ENCODE results near the gene ODAD2.

The ODAD2 gene, protein sequence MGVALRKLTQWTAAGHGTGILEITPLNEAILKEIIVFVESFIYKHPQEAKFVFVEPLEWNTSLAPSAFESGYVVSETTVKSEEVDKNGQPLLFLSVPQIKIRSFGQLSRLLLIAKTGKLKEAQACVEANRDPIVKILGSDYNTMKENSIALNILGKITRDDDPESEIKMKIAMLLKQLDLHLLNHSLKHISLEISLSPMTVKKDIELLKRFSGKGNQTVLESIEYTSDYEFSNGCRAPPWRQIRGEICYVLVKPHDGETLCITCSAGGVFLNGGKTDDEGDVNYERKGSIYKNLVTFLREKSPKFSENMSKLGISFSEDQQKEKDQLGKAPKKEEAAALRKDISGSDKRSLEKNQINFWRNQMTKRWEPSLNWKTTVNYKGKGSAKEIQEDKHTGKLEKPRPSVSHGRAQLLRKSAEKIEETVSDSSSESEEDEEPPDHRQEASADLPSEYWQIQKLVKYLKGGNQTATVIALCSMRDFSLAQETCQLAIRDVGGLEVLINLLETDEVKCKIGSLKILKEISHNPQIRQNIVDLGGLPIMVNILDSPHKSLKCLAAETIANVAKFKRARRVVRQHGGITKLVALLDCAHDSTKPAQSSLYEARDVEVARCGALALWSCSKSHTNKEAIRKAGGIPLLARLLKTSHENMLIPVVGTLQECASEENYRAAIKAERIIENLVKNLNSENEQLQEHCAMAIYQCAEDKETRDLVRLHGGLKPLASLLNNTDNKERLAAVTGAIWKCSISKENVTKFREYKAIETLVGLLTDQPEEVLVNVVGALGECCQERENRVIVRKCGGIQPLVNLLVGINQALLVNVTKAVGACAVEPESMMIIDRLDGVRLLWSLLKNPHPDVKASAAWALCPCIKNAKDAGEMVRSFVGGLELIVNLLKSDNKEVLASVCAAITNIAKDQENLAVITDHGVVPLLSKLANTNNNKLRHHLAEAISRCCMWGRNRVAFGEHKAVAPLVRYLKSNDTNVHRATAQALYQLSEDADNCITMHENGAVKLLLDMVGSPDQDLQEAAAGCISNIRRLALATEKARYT

DNA sequence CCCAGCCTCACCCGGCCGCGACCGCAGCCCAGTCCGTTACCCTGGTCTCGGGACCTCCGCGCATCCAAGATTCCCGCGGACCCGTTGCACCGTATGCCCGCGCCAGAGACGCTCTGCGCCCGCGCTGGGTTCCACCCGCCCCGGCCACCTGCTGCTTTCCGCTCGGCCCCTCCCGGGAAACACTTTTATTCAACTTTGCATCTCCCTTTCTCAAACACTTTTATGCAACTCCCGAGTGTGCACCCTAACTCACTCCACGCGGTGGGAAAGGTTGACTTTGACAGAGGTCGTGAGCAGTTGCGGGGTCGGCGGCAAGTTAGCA, at the start of gene ODAD2:
TSS of gene ODAD2 (minus strand) at position 126 of the 322 bp plus-strand sequence. CDS start 3,937 bp downstream, outside the sequence.
- Histone ChIP-seq H3K9me3 (ENCODE audit: control insufficient read depth in 1 of 2, low read length in 2 of 2) (no peaks in the 10 kb centered on the region), H3K4me1 (ENCODE audit: control insufficient read depth in 1 of 2, insufficient read depth in 2 of 2, low read length in 2 of 2) (no peaks in the 10 kb centered on the region), H3K4me3 (ENCODE audit: low read depth in 1 of 2, low read length in 2 of 2) (peak within 1 kb of the TSS; percentile 64 to 72), H3K27ac (ENCODE audit: low read length) (peak within 1 kb of the TSS; percentile 46), H3K27me3 (ENCODE audit: low read depth, low read length) (no peaks in the 10 kb centered on the region), H3K36me3 (ENCODE audit: control insufficient read depth in 1 of 2, insufficient read depth in 2 of 2, low read length in 2 of 2) (no peaks in the 10 kb centered on the region)

DNA sequence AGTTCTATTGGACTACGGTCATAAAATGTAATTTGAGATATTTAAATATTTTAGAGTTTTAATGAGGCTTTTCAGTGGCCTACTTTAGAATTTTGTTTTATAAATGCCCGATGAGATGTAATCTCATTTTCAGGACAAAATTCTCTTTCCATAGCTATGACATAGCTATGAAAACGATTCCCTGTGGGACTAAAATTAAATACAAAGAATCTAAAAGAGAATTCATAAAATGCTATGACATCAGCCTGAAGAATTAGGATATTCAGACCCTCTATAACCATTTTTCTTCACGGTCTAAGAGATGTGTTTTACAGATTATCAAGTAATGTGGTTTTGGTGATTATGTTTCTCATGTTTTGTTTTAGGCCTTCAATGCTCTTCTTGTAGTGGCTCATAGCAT, 48.2 kb upstream of the ODAD2 start:
- Histone ChIP-seq H3K4me1 (ENCODE audit: control insufficient read depth in 1 of 2, insufficient read depth in 2 of 2, low read length in 2 of 2) (no peaks in the 10 kb centered on the region), H3K4me3 (ENCODE audit: low read depth in 1 of 2, low read length in 2 of 2) (no peak overlapping the region), H3K9me3 (ENCODE audit: control insufficient read depth in 1 of 2, low read length in 2 of 2) (no peaks in the 10 kb centered on the region), H3K36me3 (ENCODE audit: control insufficient read depth in 1 of 2, insufficient read depth in 2 of 2, low read length in 2 of 2) (no peaks in the 10 kb centered on the region), H3K27ac (ENCODE audit: low read length) (no peak overlapping the region), H3K27me3 (ENCODE audit: low read depth, low read length) (no peaks in the 10 kb centered on the region)

DNA sequence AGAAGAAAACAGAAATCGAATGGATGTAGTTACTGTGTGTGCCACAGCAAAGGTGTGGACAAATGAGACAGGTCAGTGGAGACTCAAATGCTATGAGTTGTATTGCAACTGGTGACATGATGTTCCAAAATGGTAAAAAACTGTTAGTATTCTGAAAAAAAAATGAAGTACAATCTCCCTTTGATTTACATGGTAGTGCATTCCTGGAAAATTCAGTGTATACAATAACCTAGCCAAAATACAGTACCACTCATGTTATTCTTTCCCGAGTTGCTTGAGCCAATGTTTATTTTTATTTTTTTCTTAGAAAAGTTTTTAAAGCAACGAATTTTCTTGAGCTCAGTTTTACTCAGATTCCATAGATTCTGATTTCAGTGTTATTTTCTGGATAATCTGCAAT, 47.7 kb upstream of the ODAD2 start:
- Histone ChIP-seq H3K9me3 (ENCODE audit: control insufficient read depth in 1 of 2, low read length in 2 of 2) (no peaks in the 10 kb centered on the region), H3K27me3 (ENCODE audit: low read depth, low read length) (no peaks in the 10 kb centered on the region), H3K27ac (ENCODE audit: low read length) (no peak overlapping the region), H3K36me3 (ENCODE audit: control insufficient read depth in 1 of 2, insufficient read depth in 2 of 2, low read length in 2 of 2) (no peaks in the 10 kb centered on the region), H3K4me3 (ENCODE audit: low read depth in 1 of 2, low read length in 2 of 2) (no peak overlapping the region), H3K4me1 (ENCODE audit: control insufficient read depth in 1 of 2, insufficient read depth in 2 of 2, low read length in 2 of 2) (no peaks in the 10 kb centered on the region)

DNA sequence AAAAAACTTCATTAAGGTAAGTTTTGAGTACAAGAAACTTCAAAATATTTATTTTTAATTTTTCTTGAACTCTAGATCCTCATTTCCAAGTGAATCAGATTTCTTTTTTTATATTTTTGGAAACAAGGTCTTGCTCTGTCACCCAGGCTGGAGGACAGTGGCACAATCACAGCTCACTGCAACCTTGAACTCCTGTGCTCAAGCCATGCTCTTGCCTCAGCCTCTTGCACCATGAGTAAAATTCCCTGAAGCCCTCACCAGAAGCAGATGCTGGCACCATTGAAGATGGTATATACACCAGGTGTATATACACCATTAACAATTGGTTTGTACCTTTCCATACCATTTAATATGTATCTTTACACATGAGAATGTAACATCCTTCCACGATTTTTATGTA, 45.1 kb upstream of the ODAD2 start:
- Histone ChIP-seq H3K36me3 (ENCODE audit: control insufficient read depth in 1 of 2, insufficient read depth in 2 of 2, low read length in 2 of 2) (no peaks in the 10 kb centered on the region), H3K9me3 (ENCODE audit: control insufficient read depth in 1 of 2, low read length in 2 of 2) (no peaks in the 10 kb centered on the region), H3K27ac (ENCODE audit: low read length) (no peak overlapping the region), H3K27me3 (ENCODE audit: low read depth, low read length) (no peaks in the 10 kb centered on the region), H3K4me3 (ENCODE audit: low read depth in 1 of 2, low read length in 2 of 2) (no peak overlapping the region), H3K4me1 (ENCODE audit: control insufficient read depth in 1 of 2, insufficient read depth in 2 of 2, low read length in 2 of 2) (no peaks in the 10 kb centered on the region)

DNA sequence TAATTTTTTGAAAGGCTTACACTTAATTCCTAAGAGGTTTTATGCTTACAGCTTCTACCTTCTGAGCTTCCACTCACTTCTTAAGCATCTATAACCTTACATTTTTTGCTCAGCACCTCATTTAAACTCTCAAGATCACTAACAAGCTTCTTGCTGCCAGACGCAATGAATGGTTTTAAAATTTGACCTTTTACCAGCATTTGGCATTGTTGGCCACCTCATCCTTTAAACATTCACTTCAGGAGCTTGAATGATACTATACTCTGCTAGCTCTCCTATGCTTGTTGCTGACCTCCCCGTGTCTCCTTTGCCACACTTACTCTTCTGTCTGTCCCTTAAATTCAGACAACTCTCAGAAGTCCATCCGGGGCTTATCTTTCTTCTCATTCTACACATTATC, 37.7 kb upstream of the ODAD2 start:
- H3K4me1 ChIP-seq (ENCODE audit: control insufficient read depth in 1 of 2, insufficient read depth in 2 of 2, low read length in 2 of 2): no peaks in the 10 kb centered on the region
- H3K36me3 ChIP-seq (ENCODE audit: control insufficient read depth in 1 of 2, insufficient read depth in 2 of 2, low read length in 2 of 2): no peaks in the 10 kb centered on the region
- H3K27me3 ChIP-seq (ENCODE audit: low read depth, low read length): no peaks in the 10 kb centered on the region
- H3K27ac ChIP-seq (ENCODE audit: low read length): no peak overlapping the region
- H3K9me3 ChIP-seq (ENCODE audit: control insufficient read depth in 1 of 2, low read length in 2 of 2): peaks cover 0 to 2% of the 10 kb centered on the region in 2 donors
- no peak overlapping the region for H3K4me3 ChIP-seq (ENCODE audit: low read depth in 1 of 2, low read length in 2 of 2)

DNA sequence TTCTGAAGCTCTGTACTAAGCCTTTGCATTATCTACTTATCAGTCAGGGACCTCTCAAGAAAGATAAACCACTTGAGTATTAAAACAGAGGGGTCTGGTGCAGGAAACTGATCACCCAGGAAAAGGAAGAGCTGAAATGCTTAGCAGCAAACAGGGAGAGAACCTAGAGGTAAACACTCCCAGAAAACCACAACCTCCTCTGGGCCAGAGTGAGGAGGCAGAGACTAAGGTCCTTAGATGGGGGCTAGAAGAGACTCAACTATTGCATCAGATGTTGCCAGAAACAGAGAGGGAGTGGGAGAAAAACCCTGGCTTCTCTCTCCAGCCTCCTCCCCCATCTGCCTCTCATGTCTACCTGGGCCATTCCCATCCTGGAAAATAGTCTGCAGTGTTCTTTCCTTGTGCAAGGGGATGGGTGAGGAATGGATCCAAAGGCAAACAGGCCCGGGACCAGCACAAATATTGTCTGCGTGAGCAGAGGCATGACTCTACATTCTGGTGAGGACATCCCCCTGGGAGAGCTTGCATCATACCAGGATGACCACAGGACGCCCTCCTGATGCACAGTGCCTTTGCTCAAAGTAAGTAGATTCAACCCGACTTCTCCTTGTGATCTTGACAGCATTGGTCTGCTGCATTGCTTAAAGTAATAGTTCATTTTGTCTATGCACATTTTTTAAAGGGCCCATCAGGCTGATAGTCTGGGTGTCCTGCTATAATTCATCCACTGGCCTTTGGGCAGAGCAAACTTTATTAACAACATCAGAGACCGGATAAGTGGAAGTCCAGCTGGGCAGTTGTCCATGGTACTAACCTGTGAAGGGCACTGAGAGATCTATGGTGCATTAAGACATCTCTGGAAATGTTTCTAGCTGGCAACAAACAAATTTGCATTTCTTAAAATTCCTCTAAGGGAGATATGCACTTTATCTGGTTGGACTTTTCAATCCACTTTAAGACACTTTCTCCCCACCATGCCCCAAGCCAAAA, 22.4 kb upstream of the ODAD2 start:
- Histone ChIP-seq H3K4me1 (ENCODE audit: control insufficient read depth in 1 of 2, insufficient read depth in 2 of 2, low read length in 2 of 2) (no peaks in the 10 kb centered on the region), H3K4me3 (ENCODE audit: low read depth in 1 of 2, low read length in 2 of 2) (no peak overlapping the region), H3K27ac (ENCODE audit: low read length) (no peak overlapping the region), H3K36me3 (ENCODE audit: control insufficient read depth in 1 of 2, insufficient read depth in 2 of 2, low read length in 2 of 2) (no peaks in the 10 kb centered on the region), H3K9me3 (ENCODE audit: control insufficient read depth in 1 of 2, low read length in 2 of 2) (no peaks in the 10 kb centered on the region), H3K27me3 (ENCODE audit: low read depth, low read length) (no peaks in the 10 kb centered on the region)

DNA sequence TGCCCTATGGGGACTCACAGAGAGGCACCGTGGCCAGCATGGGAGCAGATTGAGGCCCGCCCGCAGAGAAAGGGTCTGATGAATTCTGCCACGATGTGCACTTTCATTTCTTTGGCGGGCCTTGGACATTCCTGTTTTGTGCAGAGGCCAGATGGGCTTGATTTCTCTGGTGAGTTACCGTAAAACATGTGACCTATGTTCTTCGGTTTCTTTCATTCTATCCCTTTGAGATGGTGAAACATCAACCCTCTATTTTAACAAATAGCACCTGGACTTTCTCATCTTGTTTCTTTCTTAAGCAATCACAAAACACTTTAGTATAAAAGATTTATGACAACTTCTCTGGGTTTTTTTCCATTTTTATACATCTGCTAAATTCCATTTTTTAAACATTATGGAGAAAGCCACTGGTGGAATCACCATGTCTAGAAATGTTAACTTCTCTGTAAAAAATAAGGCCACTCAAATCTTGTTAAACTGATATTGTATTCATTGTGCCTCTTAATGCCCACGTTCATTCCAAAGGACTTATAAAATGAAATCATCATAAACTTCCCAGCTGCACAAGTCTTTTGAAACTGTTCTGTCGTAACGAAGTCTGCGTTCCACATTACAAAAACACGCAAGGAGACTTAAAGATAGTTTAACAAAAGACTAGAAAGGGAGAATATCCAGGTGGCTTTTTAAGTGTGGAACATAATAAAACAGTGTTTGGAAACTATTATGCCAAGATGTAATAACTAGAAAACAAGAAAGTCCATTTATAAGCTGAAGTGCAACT, 21.4 kb upstream of the ODAD2 start:
- no peaks in the 10 kb centered on the region for H3K9me3 ChIP-seq (ENCODE audit: control insufficient read depth in 1 of 2, low read length in 2 of 2)
- H3K27me3 ChIP-seq (ENCODE audit: low read depth, low read length): no peaks in the 10 kb centered on the region
- no peak overlapping the region for H3K4me3 ChIP-seq (ENCODE audit: low read depth in 1 of 2, low read length in 2 of 2)
- H3K27ac ChIP-seq (ENCODE audit: low read length): no peak overlapping the region
- no peaks in the 10 kb centered on the region for H3K4me1 ChIP-seq (ENCODE audit: control insufficient read depth in 1 of 2, insufficient read depth in 2 of 2, low read length in 2 of 2)
- no peaks in the 10 kb centered on the region for H3K36me3 ChIP-seq (ENCODE audit: control insufficient read depth in 1 of 2, insufficient read depth in 2 of 2, low read length in 2 of 2)

DNA sequence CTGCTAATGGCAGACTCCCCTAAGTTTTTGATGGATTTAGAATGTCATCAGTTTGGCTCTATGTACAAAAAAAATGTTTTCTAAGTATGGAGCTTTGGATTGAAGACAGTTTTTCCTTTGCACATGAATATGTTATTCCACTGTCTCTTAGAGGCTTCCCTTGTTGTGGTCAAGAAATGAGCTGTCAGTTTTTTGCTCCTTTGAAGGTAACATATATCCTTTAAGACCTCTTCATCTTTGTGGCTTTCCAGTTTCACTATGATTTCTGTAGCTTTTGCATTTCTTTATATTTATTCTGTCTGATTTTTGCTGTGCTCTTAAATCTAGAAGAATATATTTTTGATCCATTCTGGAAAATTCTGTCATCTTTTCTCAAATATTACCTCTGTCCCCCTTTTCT, 15.8 kb upstream of the ODAD2 start:
- H3K27me3 ChIP-seq (ENCODE audit: low read depth, low read length): no peaks in the 10 kb centered on the region
- H3K4me1 ChIP-seq (ENCODE audit: control insufficient read depth in 1 of 2, insufficient read depth in 2 of 2, low read length in 2 of 2): no peaks in the 10 kb centered on the region
- no peak overlapping the region for H3K4me3 ChIP-seq (ENCODE audit: low read depth in 1 of 2, low read length in 2 of 2)
- no peaks in the 10 kb centered on the region for H3K36me3 ChIP-seq (ENCODE audit: control insufficient read depth in 1 of 2, insufficient read depth in 2 of 2, low read length in 2 of 2)
- no peaks in the 10 kb centered on the region for H3K9me3 ChIP-seq (ENCODE audit: control insufficient read depth in 1 of 2, low read length in 2 of 2)
- H3K27ac ChIP-seq (ENCODE audit: low read length): no peak overlapping the region

DNA sequence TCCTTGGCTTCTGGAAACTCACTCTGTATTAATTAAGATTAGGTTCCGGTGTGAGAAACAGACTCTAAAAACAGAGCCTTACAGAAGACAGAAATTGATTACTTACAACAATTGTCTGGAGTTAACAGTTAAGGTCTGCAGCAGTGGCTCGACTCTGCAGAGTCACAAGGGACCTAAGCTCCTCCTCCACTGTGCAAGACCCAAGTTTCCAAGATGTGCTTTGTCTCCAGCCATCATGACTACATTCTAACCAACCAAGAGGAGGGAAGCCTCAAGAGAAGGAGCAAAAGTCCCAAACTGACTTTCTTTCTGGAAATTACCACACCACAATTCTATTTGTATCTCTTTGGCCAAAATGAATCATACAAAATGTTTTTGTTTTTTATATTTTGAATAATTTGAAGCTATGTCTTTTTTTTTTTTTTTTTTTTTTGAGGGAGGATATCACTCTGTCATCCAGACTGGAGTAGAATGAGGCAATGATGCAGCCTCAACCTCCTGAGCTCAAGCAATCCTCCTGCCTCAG, 14.2 kb upstream of the ODAD2 start:
- Histone ChIP-seq H3K9me3 (ENCODE audit: control insufficient read depth in 1 of 2, low read length in 2 of 2) (no peaks in the 10 kb centered on the region), H3K4me1 (ENCODE audit: control insufficient read depth in 1 of 2, insufficient read depth in 2 of 2, low read length in 2 of 2) (no peaks in the 10 kb centered on the region), H3K36me3 (ENCODE audit: control insufficient read depth in 1 of 2, insufficient read depth in 2 of 2, low read length in 2 of 2) (no peaks in the 10 kb centered on the region), H3K27ac (ENCODE audit: low read length) (no peak overlapping the region), H3K4me3 (ENCODE audit: low read depth in 1 of 2, low read length in 2 of 2) (no peak overlapping the region), H3K27me3 (ENCODE audit: low read depth, low read length) (no peaks in the 10 kb centered on the region)

DNA sequence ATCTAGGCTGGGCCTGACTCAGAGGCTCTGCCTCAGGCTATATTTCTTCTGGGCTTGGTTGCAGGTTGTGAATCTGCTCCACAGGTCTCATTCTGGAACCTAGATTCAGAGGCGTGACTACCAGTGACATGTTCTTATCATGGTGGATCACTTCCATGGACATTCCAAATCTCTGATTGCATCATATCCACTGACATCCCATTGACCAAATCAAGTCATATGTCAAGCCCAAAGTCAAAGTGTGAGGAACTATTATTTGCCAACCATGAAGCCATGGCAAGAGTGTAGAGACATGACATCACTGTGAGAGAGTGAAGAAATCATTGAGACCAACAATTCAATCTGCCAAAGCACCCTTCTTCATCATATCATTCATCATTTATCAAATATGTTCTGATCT, 11.9 kb upstream of the ODAD2 start:
- H3K36me3 ChIP-seq (ENCODE audit: control insufficient read depth in 1 of 2, insufficient read depth in 2 of 2, low read length in 2 of 2): no peaks in the 10 kb centered on the region
- no peaks in the 10 kb centered on the region for H3K4me1 ChIP-seq (ENCODE audit: control insufficient read depth in 1 of 2, insufficient read depth in 2 of 2, low read length in 2 of 2)
- no peak overlapping the region for H3K4me3 ChIP-seq (ENCODE audit: low read depth in 1 of 2, low read length in 2 of 2)

More for the DNA sequence above, 11.9 kb upstream of the ODAD2 start:
- H3K27me3 ChIP-seq (ENCODE audit: low read depth, low read length): no peaks in the 10 kb centered on the region
- H3K27ac ChIP-seq (ENCODE audit: low read length): no peak overlapping the region
- H3K9me3 ChIP-seq (ENCODE audit: control insufficient read depth in 1 of 2, low read length in 2 of 2): no peaks in the 10 kb centered on the region

Measured in muscle layer of duodenum (tissue), 2 donors.